GM19452 (cell line): ENCODE measurements around the gene GCM1.

Experiments
- ATAC-seq: cut with Tn5 transposase; IDR thresholded peaks from one replicate; pipeline ENCODE4 v1.9.1; 2021; ENCODE audit not compliant: unreplicated experiment

The GCM1 gene

GRCh38 chr6:53109612-53110011, 39.0 kb downstream of the GCM1 start:
- peak; percentile 83 for ATAC-seq

GRCh38 chr6:53107091-53107490, 41.5 kb downstream of the GCM1 start:
- no peak for ATAC-seq

DNA sequence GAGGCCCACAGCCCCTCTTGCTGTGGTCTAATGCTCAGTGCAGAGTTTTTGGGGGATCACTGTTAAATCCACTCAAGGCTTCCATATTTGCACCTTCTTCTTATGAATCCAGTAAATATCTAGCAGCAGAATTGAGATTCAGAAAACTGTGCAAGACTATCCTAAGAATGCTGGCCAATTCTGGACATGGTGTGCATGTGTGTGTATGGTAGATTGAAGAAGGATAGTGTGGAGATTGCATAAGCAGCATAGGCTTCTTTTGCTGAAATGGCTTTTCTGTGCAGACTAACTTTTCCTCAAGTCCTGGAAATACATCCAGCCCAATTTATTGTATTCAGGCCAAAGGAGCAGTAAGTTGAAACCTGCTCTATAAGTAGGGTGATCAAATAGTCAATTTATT, 43.7 kb downstream of the GCM1 start:
- ATAC-seq: no peak

DNA sequence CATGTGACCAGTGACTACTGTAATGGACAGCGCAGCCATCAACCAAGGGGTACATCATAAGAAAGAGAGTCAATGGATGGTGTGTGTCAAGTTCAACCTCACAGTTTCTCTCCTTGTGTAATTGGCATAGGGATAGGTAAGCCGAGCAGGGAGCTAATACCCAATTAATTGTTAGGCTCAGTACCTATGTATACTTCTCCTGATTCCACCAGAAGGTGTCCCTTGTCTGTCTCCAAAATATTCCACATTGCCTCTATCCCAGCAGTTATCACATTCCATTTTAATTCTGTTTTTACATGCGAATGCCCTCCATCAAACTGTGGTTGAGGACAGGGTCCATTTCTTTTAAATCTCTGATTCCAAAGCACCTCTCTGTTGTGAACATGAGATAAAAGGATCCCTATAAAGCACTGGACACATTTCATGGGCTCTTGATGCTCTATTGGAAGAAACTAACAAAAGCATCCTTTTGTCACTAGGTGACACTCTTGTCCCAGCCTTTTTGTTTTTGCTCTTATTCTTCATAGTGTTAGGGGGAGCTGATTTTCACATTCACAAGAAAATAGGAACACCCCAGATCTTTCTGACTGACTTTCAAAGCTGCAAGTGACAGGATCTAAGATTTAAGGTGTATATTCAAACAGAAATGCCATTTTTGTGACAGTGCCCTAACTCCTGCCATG, 44.5 kb downstream of the GCM1 start:
- ATAC-seq: no peak

GRCh38 chr6:53101006-53101405, 47.6 kb downstream of the GCM1 start:
- ATAC-seq: no peak

GRCh38 chr6:53100561-53100960, 48.1 kb downstream of the GCM1 start:
- no peak for ATAC-seq

DNA sequence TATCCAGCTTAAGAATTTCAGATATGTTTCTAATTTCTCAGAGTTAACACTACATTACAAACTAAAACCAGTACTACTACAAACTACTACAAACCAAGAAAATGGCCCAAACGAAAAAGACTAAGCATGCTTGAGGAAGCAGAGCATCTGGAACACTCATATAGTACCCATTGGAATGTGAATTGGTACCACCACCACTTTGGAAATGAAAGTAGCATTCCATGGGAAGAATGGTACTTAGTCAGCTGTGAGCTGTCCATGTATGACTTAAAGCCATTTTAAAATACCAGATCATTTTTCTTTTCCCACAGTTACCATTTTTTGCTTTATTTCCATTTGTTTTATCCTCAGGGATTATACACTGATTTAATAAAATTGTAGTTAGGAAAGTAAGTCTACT, 52.9 kb downstream of the GCM1 start:
- ATAC-seq: no peak

GRCh38 chr6:53095270-53095669, 53.4 kb downstream of the GCM1 start:
- ATAC-seq: no peak

GRCh38 chr6:53090576-53090975, 58.1 kb downstream of the GCM1 start:
- ATAC-seq: no peak

DNA sequence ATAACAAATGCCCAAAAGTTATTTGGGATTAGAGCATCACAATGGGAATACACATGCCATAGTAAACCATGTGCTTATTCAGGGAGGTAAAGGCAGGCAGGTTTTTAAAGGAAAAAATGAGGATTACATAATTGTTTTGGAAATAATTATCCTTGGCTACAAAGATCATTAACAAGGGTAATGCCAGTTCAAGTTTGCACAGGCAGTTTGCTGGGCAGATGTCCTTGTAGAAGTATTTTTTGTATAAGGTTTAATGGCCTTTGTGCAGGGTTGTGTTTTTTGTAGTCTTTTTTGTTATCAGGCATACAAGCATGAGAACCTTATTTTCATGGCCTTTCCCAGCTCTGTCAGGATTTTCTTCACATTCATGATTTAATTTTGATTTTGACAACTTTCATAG, 58.7 kb downstream of the GCM1 start:
- no peak for ATAC-seq

DNA sequence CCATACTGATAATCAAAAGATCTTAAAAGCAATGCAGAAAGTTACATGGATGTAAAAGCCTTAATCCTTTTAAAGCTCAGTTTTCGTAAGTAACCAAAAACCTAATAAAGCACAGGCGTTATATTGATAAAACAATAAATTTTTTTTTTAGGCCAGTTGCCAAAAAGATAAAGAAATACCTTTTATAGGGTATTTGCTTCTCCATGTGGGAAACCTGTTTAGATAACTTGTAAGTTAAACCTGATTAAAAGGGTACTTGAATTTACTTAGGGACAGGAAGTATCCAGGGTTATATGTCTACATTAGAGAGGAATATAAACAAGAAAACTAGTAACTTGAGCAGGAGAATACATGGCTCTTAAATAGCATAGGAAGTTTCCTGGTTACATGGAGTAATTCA, 62.3 kb downstream of the GCM1 start:
- no peak for ATAC-seq

DNA sequence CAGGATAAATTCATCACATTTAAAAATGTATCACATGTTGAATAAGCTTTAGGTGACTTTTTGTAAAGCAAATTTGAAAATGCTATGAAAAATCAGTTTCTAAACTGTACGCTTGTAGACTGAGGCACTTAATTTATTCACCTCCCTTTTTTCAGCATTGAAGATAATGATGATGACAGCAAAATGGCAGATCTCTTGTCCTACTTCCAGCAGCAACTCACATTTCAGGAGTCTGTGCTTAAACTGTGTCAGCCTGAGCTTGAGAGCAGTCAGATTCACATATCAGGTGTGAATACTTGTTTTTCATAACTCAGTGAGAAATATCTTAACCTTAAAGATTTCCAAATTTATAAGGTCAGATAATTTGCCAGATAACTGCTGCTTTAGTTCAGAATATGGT, 67.8 kb downstream of the GCM1 start:
- ATAC-seq: no peak
